Testis (tissue), 2 donors: ENCODE data around the gene MRPL18.

Experiments
- POLR2A ChIP-seq: fragments of 450-650 bp; IDR thresholded peaks from one replicate; pipeline ENCODE4 v1.6.1; 2017; ENCODE audit warnings: antibody characterized with exemption, mild to moderate bottlenecking, moderate library complexity
- TF ChIP-seq, protein P1 (sequence below), 3 experiments: fragments of 450-650 bp in 2 of 3; fragments of 200-600 bp in 1 of 3; sonication (generic) in 1 of 3; IDR thresholded peaks; one replicate each; pipeline ENCODE4 v1.5.1; 2016 to 2019; ENCODE audit warnings: antibody characterized with exemption in 3 of 3, mild to moderate bottlenecking in 2 of 3, moderate library complexity in 1 of 3

GRCh38 chr6:159790149-159790955, at the start of gene MRPL18:
- TF ChIP-seq, protein P1, sequence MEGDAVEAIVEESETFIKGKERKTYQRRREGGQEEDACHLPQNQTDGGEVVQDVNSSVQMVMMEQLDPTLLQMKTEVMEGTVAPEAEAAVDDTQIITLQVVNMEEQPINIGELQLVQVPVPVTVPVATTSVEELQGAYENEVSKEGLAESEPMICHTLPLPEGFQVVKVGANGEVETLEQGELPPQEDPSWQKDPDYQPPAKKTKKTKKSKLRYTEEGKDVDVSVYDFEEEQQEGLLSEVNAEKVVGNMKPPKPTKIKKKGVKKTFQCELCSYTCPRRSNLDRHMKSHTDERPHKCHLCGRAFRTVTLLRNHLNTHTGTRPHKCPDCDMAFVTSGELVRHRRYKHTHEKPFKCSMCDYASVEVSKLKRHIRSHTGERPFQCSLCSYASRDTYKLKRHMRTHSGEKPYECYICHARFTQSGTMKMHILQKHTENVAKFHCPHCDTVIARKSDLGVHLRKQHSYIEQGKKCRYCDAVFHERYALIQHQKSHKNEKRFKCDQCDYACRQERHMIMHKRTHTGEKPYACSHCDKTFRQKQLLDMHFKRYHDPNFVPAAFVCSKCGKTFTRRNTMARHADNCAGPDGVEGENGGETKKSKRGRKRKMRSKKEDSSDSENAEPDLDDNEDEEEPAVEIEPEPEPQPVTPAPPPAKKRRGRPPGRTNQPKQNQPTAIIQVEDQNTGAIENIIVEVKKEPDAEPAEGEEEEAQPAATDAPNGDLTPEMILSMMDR (IDR thresholded peaks at IDR 0.05): no peak
- TF ChIP-seq POLR2A: peak; percentile 71
